AG04449 (cell line): ENCODE data around the gene OR9A4.

ENCODE experiments used
- CTCF ChIA-PET: fragments of 350-600 bp; formaldehyde crosslinking; extraction: SDS; loops from one replicate; lab custom pipeline; 2021; ENCODE audit warnings: antibody characterized with exemption; lab: Yijun Ruan, JAX
- POLR2A ChIA-PET: fragments of 400-600, 350-600 bp; formaldehyde crosslinking; extraction: SDS; loops from one replicate; lab custom pipeline; 2020; ENCODE audit warnings: antibody characterized with exemption, inconsistent platforms; lab: Yijun Ruan, JAX
- DNase-seq: peaks from one replicate; pipeline ENCODE4 v3.0.0-alpha.2; 2010; ENCODE audit warnings: low read depth, low spot score
- H3K4me3 ChIP-seq: 2 replicates; pipeline ENCODE4 v1.5.1; 2011; ENCODE audit warnings: low read depth, mild to moderate bottlenecking, control low read depth, low read length
- CTCF ChIP-seq: IDR thresholded peaks from one replicate; pipeline ENCODE4 v1.5.1; 2011; ENCODE audit warnings: mild to moderate bottlenecking, moderate library complexity, low read length, control low read depth, inconsistent platforms; ENCODE audit not compliant: insufficient read depth; ENCODE audit errors: missing control alignments

Gene OR9A4

DNA sequence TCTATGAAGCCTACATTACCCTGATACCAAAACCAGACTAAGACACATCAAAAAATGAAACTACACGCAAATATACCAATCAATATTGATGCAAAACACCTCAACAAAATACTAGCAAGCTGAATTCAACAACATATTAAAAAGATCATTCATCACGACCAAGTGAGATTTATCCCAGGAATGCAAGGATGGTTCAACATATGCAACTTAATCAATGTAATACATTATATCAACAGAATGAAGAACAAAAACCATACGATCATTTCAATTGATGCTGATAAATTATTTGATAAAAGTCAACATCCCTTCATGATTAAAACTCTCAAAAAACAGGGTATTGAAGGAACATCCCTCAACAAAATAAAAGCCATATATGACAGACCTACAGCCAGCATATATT lies 24.9 kb downstream of the OR9A4 start:
- TF ChIP-seq CTCF, result no peak
- POLR2A ChIA-PET, result no interaction called here
- DNase-seq, result no peak
- no peak overlapping the region for H3K4me3 ChIP-seq
- CTCF ChIA-PET, result no interaction called here

DNA sequence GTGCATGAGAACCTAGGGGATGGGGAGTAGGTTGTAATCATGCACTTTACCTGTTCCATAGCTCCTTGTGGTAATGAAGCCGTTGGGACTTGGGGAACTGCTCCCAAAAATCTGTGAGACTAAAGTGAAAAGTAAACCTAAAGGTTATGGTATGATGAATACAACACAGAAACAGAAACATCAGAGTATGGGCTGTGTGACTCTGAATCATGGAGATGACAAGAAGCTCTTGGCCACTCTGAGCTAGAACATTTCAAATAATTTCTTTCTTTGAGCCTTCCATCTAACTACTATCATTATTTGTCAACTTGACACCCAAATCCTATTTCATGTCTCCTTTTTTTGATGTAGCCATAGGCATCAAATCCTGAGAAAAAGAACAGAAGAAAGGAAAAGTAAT lies 27.6 kb downstream of the OR9A4 start:
- no peak overlapping the region for H3K4me3 ChIP-seq
- ChIA-PET POLR2A (no interaction called here), CTCF (no interaction called here)
- no peak for DNase-seq
- no peak for TF ChIP-seq CTCF

- H3K4me3 ChIP-seq, result no peak overlapping the region
- TF ChIP-seq CTCF, result no peak
- DNase-seq, result no peak
- ChIA-PET POLR2A (no interaction called here), CTCF (no interaction called here)
These were observed 28.6 kb downstream of the OR9A4 start for GRCh38 chr7:141944811-141945210.

GRCh38 chr7:141945356-141945755 lies 29.2 kb downstream of the OR9A4 start:
- ChIA-PET CTCF (no interaction called here), POLR2A (no interaction called here)
- no peak for TF ChIP-seq CTCF
- no peak overlapping the region for H3K4me3 ChIP-seq
- no peak for DNase-seq

DNA sequence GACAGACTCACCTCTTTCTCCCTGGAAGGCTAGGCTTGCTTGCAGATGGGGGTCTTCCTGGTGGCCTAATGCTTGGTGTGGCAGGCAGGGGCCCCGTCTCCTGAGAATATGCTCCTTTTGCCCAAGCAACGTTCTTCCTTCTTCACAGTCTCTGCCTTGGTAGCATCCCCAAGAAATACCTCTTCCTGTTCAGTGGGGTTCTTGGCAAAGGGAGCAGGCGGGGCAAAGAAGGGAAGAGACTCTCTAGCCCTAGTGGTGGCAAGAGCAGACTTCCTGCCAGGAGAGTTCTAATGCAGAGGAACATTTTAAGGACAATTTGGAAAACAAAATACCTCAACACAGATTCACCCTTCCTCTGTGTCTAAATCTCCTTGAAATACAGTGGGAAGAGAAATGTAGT lies 30.6 kb downstream of the OR9A4 start, which contains the start of gene CLEC5A:
Gene CLEC5A, minus strand, starts transcription at position 179 of the 400 bp plus-strand sequence. CDS start 682 bp downstream, outside the sequence.
- TF ChIP-seq CTCF, result no peak
- CTCF ChIA-PET, result no interaction called here
- no peak for DNase-seq
- no peak within 1 kb of the TSS for H3K4me3 ChIP-seq
- POLR2A ChIA-PET, result no interaction called here

DNA sequence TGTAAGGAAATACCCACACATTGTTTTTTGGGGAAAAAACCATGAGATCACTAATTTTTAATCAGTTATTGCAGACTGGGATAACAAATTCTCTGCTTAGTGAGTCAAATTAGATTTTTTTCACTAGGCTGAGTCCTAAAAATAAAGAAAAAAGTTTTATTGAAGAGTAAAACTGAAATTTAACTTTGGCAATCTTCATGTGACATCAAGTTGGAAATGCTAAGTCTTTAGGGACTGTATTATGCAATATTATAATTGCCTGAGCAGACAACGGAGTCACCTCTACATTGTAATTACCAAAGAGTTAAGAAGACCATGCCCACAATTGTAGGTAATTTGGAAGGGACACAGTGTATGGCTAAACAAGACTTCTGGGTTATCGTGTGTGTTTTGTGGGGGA lies 32.8 kb downstream of the OR9A4 start:
- ChIA-PET POLR2A (no interaction called here), CTCF (no interaction called here)
- H3K4me3 ChIP-seq, result no peak overlapping the region
- TF ChIP-seq CTCF, result no peak
- DNase-seq, result no peak

GRCh38 chr7:141949451-141949850 lies 33.3 kb downstream of the OR9A4 start:
- POLR2A ChIA-PET, result no interaction called here
- no peak for TF ChIP-seq CTCF
- DNase-seq, result no peak
- CTCF ChIA-PET, result no interaction called here
- no peak overlapping the region for H3K4me3 ChIP-seq
